ENCODE data around the gene NAALAD2.

GRCh38 chr11:90179923-90180322 lies 45.5 kb downstream of the NAALAD2 start:
- TF ChIP-seq, protein P1, sequence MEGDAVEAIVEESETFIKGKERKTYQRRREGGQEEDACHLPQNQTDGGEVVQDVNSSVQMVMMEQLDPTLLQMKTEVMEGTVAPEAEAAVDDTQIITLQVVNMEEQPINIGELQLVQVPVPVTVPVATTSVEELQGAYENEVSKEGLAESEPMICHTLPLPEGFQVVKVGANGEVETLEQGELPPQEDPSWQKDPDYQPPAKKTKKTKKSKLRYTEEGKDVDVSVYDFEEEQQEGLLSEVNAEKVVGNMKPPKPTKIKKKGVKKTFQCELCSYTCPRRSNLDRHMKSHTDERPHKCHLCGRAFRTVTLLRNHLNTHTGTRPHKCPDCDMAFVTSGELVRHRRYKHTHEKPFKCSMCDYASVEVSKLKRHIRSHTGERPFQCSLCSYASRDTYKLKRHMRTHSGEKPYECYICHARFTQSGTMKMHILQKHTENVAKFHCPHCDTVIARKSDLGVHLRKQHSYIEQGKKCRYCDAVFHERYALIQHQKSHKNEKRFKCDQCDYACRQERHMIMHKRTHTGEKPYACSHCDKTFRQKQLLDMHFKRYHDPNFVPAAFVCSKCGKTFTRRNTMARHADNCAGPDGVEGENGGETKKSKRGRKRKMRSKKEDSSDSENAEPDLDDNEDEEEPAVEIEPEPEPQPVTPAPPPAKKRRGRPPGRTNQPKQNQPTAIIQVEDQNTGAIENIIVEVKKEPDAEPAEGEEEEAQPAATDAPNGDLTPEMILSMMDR (IDR thresholded peaks at IDR 0.05; ENCODE audit: low read depth, low read length), result no peak
- no peak for TF ChIP-seq EZH2phosphoT487 (IDR thresholded peaks at IDR 0.05; ENCODE audit: low read depth)
